ENCODE results near the gene FSTL4.

The FSTL4 gene

DNA sequence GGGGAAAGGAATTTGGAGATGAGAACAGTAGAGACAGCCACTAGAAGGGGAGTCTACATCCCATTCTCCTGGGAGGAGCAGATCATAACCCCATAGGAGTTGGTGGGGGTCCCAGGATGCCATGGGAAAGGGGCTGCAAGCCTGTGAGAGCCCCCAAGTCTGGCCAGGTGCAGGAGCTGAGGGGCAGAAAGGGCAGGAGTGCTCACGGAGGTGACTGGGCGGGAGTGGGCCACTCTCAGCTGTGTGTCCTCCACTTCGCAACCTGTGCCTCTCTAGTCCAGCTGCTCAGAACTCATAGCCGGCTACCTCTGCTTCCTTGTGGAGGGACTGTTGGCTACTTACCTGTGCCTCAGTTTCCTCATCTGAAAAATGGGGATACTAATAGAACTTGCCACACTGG is 263.9 kb downstream of the FSTL4 start:
- TF ChIP-seq ZFX (IDR thresholded peaks at IDR 0.05; ENCODE audit: borderline replicate concordance) (no peak), CTCF (IDR thresholded peaks at IDR 0.05) (no peak)
- H3K27ac ChIP-seq: no peak overlapping the region

- no peak overlapping the region for H3K27ac ChIP-seq
- TF ChIP-seq ZFX (IDR thresholded peaks at IDR 0.05; ENCODE audit: borderline replicate concordance) (no peak), CTCF (IDR thresholded peaks at IDR 0.05) (peak; percentile 53)
Observed at GRCh38 chr5:133347039-133347438, 265.3 kb downstream of the FSTL4 start.

- H3K27ac ChIP-seq: no peak overlapping the region
- no peak for TF ChIP-seq CTCF (IDR thresholded peaks at IDR 0.05)
- TF ChIP-seq ZFX (IDR thresholded peaks at IDR 0.05; ENCODE audit: borderline replicate concordance): no peak
Observed at GRCh38 chr5:133344266-133344665, 268.1 kb downstream of the FSTL4 start.

GRCh38 chr5:133343196-133343595 is 269.1 kb downstream of the FSTL4 start:
- TF ChIP-seq ZFX (IDR thresholded peaks at IDR 0.05; ENCODE audit: borderline replicate concordance) (no peak), CTCF (IDR thresholded peaks at IDR 0.05) (no peak)
- H3K27ac ChIP-seq: no peak overlapping the region

DNA sequence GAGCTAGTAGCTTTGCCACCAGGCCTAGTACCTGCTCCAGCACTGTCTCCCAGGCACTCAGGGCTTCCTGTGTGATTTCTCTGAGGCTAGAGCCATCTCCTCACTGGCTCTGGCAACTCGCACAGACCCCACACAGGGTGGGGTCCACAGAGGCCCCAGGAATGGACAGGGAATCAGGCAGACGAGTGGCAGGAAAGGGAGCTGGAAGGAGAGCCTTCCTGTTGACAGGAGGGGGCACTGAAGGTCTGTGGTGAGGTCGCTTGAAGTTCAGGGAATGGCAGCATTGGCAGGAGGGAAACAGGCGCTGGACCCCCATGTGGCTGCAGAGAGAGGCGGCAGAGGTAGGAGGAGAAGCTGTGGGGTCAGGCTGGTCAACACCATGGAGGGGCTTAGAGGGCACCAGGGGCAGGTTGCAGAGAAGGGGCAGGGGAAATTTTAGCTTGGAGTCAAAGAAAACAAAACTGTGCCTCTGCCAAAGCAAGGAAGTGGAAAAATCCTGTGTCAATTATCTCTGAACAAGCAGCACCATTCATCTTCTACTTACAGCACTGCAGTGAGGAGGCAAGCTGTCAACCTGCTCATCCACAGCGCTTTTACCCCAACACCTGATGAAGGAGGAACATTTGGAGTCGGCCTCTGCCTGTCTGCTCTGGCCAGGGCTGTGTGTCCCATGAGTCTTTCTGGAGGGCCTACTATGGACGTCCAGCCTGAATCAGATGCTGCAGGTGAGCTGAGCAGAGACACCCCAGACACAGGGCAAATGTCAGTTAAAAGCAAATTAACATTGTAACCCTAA is 270.2 kb downstream of the FSTL4 start:
- H3K27ac ChIP-seq: no peak overlapping the region

DNA sequence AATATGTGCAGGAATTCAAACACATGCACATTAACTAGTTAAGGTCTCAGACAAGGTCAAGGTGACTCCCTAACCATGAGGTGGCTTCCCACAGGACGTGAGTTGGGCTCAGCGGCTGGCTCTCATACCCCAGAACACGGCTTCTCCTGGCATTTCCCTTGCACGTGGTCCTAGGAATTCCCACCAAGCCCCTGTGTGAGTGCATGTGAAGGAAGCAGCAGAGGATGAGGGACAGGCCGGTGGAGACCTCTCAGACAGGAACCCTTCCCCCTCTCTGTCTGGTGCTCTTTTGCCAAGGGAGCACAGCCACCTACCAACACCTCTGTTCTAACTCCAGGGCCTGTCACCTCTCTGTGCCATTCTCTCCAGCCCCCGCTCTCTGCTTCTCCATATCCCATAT is 271.0 kb downstream of the FSTL4 start:
- no peak overlapping the region for H3K27ac ChIP-seq
- TF ChIP-seq ZFX (IDR thresholded peaks at IDR 0.05; ENCODE audit: borderline replicate concordance): no peak
- no peak for TF ChIP-seq CTCF (IDR thresholded peaks at IDR 0.05)

More for the DNA sequence above, 270.2 kb downstream of the FSTL4 start:
- TF ChIP-seq CTCF (IDR thresholded peaks at IDR 0.05) (no peak), ZFX (IDR thresholded peaks at IDR 0.05; ENCODE audit: borderline replicate concordance) (no peak)

DNA sequence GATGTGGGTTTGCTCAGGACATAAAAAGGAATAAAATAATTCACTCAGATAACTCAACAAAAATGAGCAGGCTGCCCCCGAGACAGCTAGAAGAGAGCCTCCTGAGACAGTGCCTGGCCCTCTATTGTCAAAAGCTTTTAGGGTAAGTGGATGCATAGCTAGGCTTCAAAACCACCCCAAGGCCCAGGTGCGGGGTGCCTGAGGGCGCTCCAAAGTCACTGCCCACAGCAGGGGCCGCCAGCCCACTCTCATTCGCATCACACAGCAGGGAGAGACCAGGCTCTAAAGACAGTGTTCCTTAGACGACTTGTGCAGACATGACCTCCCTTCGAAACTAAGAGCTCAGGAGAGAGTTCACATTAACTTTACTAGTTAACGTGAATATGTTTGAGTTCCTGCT is 271.5 kb downstream of the FSTL4 start:
- H3K27ac ChIP-seq: no peak overlapping the region
- TF ChIP-seq ZFX (IDR thresholded peaks at IDR 0.05; ENCODE audit: borderline replicate concordance) (no peak), CTCF (IDR thresholded peaks at IDR 0.05) (no peak)
